Effector CD4-positive, alpha-beta T cell (primary cell): ENCODE data around the gene KCNAB1. TPM values are rescaled to one million over a fixed set of nuclear protein-coding genes. Genes with fewer than 3 reads are reported as not detected.
"Not testable (repeated sequence)": the region's sequence is repeated elsewhere in the genome, so short reads cannot be mapped to it uniquely, and the experiment has no call there.

Experiments
- DNase-seq: peaks from one replicate; pipeline ENCODE4 v3.0.0-alpha.2; 2020
- total RNA-seq: gene quantifications from one replicate; lab custom pipeline; 2026; lab: John Stamatoyannopoulos, UW

The KCNAB1 gene
- total RNA-seq: not detected

DNA sequence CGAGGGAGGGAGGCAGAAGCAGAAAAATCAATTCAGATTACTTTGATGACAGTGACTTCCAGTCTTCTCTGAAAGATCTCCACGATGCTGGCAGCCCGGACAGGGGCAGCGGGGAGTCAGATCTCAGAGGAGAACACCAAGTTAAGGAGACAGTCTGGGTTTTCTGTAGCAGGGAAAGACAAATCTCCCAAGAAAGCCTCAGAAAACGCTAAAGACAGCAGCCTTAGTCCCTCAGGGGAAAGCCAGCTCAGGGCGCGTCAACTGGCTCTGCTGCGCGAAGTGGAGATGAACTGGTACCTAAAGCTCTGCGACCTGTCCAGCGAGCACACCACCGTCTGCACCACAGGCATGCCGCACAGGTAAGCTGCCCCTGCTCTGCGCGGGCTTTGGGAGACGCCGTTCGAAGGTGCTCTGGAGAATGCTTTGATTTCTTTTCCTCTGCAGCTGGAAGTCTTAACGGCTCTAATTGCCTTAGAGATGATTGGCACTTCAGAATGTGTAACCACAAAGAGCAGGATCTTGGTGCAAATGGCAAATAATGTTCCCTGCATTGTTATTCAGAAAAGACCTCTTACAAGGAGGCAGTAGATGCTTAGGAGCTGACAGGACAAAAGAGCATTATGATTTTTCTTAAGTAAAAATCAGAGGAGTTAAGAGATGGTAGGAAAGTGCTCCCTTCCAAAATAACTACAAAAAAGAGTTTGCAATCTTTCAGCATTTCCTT, at the start of gene KCNAB1:
KCNAB1 (plus strand) TSS at position 51 of the 724 bp plus-strand sequence.
- no peak for DNase-seq

DNA sequence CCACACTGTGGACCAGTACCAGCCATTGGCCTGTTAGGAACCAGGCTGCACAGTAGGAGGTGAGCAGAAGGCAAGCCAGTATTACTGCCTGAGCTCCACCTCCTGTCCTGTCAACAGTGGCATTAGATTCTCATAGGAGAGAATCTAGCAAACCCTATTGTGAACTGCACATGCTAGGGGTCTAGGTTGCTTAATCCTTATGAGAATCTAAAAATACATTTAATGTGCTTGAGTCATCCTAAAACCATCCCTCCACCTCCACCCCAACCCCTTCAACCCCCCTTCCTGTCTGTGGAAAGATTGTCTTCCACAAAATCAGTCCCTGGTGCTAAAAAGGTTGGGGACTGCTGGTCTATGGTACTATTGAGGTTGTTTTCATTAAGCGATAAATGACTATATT, 49.3 kb upstream of the KCNAB1 start:
- no peak for DNase-seq

DNA sequence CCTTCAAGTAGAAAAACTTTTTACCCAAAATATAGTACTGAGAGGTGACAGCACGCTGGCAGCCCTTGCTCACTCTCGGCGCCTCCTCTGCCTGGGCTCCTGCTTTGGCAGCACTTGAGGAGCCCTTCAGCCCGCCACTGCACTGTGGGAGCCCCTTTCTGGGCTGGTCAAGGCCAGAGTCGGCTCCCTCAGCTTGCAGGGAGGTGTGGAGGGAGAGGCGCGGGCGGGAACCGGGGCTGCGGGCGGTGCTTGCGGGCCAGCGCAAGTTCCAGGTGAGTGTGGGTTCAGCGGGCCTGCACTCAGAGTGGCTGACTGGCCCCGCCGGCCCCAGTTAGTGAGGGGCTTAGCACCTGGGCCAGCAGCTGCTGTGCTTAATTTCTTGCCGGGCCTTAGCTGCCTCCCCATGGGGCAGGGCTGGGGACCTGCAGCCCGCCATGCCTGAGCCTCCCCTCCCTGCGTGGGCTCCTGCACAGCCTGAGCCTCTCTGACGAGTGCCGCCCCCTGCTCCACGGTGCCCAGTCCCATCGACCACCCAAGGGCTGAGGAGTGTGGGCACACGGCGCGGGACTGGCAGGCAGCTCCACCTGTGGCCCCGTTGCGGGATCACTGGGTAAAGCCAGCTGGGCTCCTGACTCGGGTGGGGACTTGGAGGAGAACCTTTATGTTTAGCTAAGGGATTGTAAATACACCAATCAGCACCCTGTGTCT, 47.3 kb upstream of the KCNAB1 start:
- not testable (repeated sequence) for DNase-seq

DNA sequence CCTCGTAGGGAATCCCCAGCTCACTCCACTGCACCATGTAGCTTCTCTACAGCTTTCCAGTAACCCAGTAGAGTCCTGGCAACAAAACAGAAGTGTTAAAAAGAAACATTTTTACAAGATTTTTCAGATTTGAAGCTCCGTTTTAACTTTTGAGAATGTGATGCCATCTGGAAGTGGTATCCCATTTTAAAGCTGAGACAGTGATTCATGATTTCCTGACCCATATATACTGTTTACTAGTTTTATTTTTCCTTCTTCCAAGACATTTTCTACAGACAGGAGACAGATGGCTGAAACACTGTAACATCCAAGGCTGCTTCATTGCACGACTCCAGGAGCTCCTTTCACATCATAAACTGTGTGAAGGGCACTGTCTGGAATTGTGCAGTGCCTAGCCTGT, 30.3 kb upstream of the KCNAB1 start:
- no peak for DNase-seq

DNA sequence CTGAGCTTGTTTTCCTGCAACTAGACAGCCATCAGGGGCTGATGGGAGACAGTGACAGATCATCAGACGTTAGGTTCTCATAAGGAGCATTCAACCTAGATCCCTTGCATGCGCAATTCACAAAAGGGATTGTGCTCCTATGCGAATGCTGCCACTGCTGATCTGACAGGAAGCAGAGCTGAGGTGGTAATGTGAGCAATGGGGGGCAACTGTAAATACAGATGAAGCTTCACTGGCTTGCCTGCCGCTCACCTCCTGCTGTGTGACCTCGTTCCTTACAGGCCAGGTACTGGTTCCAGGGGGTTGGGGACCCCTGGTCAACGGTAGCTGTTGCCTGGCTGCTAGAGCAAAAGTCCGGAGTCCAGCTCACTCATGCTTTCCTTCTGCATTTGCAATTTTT, 26.4 kb upstream of the KCNAB1 start:
- DNase-seq: no peak

DNA sequence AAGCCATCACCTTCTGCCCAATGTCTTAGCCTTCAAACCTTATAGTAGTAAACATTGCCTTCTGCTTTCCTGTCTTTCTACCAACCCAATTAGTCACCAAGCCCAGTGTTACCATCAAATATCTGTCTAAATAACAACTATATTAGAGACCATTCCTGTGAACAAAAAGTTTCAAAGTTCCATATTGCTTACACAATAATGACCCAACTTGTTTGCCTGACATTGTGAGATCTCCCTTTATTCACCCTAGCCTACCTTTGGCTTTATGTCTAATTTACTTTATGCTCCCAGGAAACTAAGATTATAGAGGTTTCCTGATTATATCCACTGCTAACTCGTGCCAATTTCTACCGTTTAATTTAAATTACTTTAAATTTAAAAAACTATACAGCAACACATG, 26.0 kb upstream of the KCNAB1 start:
- DNase-seq: no peak

DNA sequence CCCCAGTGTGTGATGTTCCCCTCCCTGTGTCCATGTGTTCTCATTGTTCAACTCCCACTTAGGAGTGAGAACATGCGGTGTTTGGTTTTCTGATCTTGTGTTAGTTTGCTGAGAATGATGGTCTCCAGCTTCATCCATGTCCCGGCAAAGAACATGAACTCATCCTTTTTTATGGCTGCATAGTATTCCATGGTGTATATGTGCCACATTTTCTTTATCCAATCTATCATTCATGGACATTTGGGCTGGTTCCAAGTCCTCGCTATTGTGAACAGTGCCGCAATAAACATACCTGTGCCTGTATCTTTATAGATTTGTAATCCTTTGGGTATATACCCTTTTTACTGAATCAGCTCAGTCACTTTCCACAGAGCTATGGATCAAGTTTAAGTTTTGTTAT, 24.7 kb upstream of the KCNAB1 start:
- DNase-seq: not testable (repeated sequence)

DNA sequence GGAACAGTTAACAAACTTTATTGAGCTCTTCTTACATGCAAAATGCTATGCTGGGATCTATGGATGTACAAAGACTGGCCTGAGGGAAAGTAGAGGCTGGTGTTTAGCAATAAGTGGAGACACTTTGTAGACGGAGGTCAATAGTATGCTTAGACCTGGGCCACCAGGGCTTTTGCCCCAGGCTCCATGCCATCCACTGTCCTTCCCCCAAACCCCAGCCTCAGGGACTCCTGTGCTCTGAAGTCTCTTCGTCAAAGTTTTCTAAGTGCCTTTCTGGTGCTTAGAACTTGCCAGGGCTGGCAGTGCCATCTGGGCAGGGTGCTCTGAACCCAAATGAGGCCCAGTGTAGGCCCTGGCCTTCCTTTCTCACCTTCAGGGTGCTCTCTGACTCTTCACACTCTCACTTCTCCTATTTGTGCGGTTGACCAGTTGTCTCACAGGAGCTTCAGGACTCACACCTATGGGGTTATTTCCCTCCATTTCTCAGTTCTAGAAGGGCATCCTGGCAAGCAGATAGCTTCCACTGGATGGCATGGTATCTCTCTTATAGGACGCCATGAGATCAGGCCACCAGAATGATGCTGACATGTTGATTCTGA, 21.8 kb upstream of the KCNAB1 start:
- no peak for DNase-seq

DNA sequence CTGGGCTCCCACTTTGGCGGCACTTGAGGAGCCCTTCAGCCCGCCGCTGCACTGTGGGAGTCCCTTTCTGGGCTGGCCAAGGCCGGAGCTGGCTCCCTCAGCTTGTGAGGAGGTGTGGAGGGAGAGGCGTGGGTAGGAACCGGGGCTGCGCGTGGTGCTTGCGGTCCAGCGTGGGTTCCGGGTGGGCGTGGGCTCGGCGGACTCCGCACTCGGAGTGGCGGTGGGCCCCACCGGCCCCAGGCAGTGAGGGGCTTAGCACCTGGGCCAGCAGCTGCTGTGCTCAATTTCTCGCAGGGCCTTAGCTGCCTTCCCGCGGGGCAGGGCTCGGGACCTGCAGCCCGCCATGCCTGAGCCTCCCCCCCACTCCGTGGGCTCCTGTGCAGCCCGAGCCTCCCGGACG, 21.0 kb upstream of the KCNAB1 start:
- DNase-seq: not testable (repeated sequence)

DNA sequence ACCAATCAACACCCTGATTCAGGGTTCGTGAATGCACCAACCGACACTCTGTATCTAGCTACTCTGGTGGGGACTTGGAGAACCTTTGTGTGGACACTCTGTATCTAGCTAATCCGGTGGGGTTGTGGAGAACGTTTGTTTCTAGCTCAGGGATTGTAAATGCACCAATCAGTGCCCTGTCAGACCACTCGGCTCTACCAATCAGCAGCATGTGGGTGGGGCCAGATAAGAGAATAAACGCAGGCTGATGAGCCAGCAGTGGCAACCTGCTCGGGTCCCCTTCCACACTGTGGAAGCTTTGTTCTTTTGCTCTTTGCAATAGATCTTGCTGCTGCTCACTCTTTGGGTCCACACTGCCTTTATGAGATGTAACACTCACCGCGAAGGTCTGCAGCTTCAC, 20.4 kb upstream of the KCNAB1 start:
- not testable (repeated sequence) for DNase-seq

DNA sequence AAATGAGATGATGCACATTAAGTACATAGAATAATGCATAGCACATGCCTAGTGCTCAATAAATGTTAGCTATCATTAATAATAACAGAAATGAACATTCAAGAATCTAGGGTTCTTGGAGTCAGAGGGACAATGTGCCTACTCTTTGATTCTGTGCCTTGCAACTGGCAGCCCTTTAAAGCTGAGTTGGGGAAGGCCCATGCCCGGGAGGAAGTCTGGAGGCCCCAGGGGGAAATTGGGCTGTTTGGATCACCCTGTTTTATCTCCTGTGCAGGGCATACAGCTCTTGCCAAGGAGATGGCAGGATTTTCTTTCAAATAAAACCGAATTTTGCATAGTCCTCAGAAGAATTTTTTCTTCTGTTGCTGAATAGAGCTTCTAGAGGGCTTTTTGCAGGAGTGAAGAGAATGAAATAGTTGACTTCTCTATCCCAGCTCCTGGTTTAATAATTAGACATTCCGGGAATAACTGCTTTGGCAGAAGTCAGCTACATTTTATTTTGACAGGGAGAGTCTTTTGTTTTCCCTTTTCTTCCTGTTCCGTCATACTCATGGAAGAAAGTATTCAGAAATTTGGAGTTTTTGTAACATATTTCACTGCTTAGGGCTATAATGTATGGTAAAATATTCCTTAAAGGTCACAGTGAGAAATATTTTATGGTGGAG, 18.0 kb upstream of the KCNAB1 start:
- DNase-seq: no peak

DNA sequence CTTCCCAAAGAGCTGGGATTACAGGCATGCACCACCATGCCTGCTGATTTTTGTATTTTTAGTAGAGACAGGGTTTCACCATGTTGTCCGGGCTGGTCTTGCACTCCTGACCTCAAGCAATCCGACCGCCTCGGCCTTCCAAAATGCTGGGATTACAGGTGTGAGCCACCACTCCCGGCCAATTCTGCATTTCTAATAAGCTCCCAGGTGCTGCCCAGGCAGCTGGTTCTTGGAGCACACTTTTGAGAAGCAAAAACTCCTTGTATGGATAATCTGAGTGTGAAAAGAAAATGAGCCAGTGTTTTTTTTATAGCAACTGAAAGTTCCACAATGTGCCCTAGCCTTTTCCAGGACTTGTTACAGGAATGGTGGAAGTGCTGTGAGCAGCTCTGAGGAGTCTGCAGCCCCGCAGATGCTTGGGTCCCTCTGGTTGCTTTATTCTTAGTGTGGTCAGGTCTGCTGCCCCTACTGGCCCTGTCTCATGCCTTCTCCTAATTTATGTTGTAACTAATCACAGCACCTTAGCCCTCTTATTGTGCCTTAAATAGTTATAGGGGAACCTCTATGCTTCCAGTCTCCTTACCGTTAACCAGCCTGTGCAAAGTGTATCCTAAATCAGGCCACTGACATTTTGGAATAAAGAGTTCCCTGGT, 13.5 kb upstream of the KCNAB1 start:
- no peak for DNase-seq

DNA sequence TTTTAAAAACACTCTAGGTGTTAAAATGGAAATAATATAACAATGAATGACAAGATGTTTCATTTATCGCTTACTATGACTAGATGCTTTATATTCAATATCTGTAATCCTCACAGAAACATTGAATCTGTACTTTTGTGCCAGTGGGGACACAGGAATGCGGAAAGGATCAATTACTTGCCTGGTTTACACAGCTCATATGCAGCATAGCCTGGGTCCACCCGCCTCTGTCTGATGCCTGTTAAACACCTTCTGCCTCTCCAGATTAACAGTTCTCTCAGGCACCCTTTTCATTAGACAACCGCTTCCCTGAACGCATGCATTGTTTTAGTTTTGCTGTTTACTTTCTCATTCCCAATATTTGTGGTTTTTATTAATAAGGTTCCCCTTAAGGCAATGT, 12.9 kb upstream of the KCNAB1 start:
- no peak for DNase-seq

DNA sequence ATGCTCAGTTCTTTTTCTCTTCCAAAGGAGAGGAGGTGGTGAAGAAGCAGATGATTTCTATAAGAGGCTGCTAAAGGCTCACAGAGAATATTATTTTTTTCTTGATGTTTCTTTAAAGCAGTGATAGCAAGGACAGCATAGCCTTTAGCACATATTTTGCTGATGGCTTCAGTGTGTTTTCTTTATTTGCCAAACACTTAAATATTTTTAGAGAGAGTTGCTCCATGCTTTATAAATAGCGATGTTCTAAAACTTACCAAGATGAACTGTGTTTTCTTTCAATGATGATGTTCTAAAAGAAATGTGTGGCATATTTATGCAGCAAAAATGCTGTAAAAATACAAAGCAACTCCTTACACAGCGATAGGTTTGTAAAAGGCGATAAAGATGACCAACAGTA, 11.8 kb upstream of the KCNAB1 start:
- no peak for DNase-seq

DNA sequence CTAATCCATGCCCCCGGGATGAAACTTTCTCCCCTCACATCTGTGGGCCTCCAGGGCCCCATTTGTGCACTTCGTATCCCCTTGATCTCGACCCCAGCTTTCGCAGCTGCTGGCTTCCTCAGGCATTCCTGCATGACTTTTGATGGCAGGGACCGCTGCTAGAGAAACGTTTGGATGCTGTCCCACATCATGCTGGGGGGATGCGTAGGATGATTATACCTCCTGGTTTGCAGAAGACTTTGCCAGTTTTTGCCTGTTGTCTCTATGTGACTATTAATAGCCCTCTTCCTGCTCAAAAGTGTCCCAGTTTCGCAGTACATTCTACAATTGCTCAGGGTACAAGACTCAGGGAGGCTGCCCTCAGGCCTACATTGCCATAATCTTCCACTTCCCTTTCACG, 10.4 kb upstream of the KCNAB1 start:
- DNase-seq: no peak

DNA sequence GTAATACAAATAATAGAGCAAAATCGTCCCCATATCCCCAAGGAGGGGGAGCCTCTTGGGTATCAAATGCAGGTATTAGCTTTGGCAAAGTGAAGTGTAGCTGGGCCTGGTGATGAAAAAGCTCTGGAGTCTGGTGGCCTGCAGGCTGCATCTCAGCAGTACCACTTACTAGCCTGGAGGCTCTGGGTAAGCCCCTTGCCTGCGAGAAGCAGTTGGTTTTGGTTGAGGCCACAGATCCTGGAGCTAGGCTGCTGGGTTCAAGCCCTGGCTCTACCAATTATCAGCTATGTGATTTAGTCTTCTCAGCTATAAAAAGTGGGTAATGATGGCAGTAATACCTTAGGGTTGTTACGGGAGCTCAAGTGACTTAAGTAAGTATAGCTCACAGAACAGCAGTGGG, 6.1 kb downstream of the KCNAB1 start:
- no peak for DNase-seq

DNA sequence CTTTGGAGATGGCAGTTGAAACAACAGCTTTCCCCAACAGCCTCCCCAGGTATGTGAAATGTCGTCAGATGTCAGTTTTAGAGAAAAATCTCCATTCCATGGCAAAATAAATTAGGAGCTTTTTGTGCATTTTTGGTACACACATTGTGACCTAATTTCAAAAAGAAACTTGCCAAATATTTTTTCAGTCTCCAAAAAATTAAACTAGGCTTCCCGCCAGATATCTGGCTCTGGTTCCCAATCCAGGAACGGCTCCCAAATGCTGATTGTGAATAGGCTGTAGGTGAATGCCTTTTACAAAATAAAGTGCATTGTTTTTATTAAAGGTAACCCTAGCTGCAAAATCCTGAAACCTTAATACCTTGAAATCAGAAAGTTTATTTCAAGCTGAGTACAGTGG, 10.9 kb downstream of the KCNAB1 start:
- DNase-seq: no peak

DNA sequence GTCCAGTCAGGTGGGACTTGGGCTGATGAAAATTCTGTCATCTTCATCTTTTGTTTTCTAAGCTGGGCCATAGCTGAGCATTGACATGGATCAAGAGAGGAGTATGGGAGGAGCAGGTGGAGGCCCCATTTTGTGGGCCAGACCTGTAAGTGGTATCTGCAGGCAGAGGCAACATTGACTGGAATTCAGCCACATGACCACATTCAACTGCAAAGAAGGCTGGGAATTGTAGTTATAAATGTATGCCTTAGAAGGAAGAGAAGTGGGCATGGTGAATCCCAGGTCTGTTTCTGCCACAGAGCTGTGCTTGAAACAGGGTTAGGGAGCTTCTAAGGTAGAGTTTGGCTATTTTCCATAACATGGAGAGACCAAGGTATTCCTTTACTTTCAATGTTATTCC, 11.4 kb downstream of the KCNAB1 start:
- no peak for DNase-seq

DNA sequence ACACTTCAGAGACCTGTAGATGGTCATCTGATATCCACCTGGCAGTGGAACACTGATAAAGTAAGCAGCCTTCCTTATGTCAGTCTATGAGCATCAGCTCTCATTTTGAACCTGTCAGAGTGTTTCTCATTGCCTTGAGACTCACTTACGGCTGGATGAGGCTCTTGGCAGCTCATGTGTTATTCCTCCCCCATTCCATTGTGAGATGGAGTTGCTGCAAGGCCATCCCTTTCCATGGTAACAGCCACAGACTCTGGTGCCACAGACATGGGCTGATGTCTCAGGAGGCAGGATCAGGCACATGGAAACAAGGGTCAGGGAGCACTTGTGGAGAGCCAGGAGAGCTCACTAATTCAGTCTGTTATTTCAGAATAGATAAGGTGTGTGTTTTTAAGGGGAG, 11.9 kb downstream of the KCNAB1 start:
- DNase-seq: no peak

DNA sequence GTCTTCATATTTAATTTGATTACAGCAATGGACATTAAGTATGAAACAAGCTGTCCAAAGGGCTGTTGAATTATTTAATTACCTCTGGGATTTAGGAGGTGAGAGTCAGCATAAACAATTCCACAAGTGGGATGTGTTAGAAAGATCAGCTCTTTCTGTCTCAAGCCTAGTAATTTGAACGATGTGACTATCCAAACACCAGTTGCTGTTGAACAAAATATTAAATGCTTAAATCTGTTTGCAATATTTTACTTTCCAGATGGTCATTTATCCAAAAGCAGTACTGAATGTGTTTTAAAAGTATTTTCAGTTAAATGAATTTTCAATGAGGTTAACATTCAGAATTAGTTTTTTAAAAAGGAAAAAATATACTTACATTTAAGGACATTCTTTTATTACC, 12.7 kb downstream of the KCNAB1 start:
- no peak for DNase-seq

DNA sequence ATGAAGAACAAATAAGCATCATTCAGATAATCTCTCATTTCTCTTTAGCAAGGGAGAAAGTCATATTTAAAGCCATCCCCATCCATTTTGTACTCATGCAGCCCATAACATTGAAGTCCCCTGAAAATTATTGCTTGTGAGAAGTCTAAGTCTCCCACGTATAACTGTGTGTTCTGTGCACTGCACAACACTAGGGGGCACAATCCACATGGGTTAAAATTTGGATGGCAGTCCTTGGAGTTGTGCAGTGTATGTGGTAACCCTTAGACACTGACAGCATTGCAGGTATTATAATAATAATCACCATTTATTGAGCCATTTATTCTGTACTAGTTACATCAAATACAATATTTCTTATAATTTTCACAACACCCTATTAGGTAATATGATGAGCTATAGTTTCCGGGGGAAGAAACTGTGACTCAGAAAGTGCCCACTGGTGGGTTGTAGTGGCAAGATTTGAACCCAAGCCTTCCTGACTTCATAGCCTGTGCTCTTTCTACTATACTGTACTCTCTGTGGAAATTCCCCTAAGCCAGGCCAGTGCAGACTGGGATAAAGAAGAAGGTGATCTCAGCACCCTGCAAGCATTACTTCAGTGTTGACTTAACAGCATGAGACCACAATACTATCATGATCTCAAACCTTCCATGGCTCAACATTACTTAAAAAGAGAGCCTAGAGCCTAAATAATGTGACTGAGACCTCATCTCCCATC, 15.7 kb downstream of the KCNAB1 start:
- DNase-seq: no peak

DNA sequence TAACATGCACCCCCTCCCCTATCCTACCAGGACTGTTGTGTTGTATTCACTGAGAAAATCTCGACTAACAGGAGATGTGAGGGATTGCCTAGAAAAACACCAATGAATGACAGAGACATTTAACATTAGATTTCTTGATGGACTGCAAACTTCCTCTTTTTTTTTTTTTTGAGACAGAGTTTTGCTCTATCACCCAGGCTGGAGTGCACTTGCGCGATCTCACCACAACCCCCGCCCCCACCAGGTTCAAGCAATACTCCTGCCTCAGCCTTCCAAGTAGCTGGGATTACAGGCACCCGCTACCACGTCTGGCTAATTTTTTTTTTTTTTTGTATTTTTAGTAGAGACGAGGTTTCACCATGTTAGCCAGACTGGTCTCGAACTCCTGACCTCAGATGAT, 17.0 kb downstream of the KCNAB1 start:
- DNase-seq: not testable (repeated sequence)
